ENCODE data around the gene MZT1. TPM values are rescaled to one million over a fixed set of nuclear protein-coding genes. Genes with fewer than 3 reads are reported as not detected.

MZT1 gene, protein sequence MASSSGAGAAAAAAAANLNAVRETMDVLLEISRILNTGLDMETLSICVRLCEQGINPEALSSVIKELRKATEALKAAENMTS
- total RNA-seq (1 to 10 TPM; 6.2 to 6.4 TPM), polyA plus RNA-seq (1 to 10 TPM; 5.0 to 6.3 (median 5.5) TPM), total RNA-seq (6.9 to 23.1 (median 10.8) reads per million in 6 experiments)

DNA sequence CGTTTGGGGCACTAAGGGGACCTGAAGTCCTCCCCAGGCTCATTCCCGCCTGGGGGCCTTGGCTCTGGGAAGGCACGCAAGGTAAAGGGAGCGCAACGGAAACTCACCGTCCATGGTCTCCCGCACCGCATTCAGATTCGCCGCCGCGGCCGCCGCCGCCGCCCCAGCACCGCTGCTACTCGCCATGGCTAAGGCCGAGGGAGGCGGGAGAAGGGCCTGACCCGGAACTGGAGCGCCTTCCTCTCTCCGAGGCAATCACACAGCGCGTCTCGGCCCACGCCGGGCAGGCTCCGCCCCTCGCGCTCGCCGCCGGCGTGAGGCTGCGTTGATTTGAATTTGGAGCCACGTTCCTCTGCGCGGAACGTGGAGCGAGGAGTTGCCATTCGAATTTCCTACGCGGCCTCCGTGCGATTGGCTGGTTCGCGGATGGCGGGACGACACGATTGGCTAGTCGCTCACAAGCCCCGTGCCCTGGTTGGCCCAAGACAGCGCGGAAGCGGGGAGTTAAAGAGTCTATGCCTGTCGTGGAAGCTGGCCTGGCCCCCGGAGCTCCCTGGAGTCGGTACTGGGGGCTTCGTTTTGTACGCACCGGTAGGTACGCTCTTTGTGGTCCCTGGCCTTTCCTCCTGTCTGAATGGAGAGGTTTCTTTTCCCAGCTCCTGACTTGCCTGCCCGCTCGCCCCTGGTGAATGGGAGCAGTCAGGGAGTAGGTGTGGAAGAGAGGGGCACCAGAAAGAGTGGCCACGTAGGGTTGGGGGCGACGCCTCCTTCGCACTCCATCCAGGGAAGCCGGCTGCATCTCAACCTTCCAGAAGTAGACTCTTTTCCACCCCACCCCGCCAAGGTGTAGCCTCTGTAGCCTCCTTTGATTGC is at the start of gene MZT1, which contains the start of gene BORA:
Gene MZT1 (minus strand): TSS at position 213 of the 873 bp plus-strand sequence. CDS start 27 bp downstream, at position 186.
Gene BORA (plus strand): TSS at position 507 of the 873 bp plus-strand sequence. CDS start 1,018 bp downstream, outside the sequence.
- DNase-seq (peak; percentile 86 to 97 (median 94)), ATAC-seq (peak; percentile 93)
- Mint-ChIP-seq H3K4me1 (peaks cover 22 to 53% (median 47%) of the 10 kb centered on the region in 4 donors), H3K27me3 (peaks cover 0 to 3% (median 0%) of the 10 kb centered on the region in 5 donors), H3K9me3 (no peaks in the 10 kb centered on the region), H3K36me3 (peaks cover 0 to 26% (median 12%) of the 10 kb centered on the region in 3 donors), H3K4me3 (peak within 1 kb of the TSS; percentile 89 to 97 (median 94)), H3K27ac (peak within 1 kb of the TSS; percentile 81 to 95 (median 92))
- POLR2A ChIA-PET, result interaction anchor here (1.5 kb wide), 1 partner anchor 54 kb away, joined by 3 read pairs; the partner anchor contains the start of genes DIS3 and PIBF1

DNA sequence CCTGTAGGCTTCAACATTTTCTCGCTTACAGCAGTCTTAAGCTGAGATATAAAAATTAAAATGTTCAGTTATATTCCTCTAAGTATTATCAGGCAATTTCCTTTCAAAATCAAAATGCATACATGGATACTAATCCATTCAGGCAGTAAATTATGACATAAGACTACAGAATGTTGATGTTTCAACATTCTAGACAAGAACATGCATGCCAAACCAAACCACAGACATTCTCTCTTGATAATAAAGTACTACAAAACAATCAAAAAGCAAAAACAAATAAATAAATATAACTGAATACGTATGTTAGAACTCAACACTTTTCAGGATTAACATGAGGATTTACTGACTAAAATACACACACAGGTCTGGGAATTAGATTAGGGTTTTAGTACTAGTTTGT is 46.6 kb upstream of the MZT1 start:
- POLR2A ChIA-PET, result no interaction called here
- Mint-ChIP-seq H3K36me3 (peaks cover 0 to 82% (median 47%) of the 10 kb centered on the region in 3 donors), H3K4me3 (no peak overlapping the region), H3K9me3 (no peaks in the 10 kb centered on the region), H3K27ac (no peak overlapping the region), H3K27me3 (no peaks in the 10 kb centered on the region), H3K4me1 (peaks cover 8 to 26% (median 22%) of the 10 kb centered on the region in 4 donors)
- ATAC-seq (no peak), DNase-seq (no peak)

DNA sequence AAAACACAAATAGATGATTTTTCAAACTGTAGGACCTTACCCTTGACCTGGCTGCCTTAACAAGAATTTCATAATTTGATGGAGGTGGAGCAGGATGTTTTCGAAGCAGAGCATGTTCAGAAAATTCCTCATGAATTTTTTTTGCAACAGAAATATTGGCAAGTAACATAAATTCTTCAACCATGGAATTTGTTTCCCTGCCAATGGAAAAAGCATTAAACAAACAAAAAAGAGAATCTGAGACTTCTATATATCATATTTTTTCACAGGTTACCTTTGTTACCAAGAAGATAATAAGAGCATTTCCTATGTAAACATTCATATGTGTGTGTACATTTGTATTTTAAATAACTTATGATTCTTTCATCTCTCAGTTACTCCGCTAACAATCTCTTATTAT is 36.0 kb upstream of the MZT1 start:
- Mint-ChIP-seq H3K9me3 (no peaks in the 10 kb centered on the region), H3K4me3 (no peak overlapping the region)
- POLR2A ChIA-PET, result no interaction called here

DNA sequence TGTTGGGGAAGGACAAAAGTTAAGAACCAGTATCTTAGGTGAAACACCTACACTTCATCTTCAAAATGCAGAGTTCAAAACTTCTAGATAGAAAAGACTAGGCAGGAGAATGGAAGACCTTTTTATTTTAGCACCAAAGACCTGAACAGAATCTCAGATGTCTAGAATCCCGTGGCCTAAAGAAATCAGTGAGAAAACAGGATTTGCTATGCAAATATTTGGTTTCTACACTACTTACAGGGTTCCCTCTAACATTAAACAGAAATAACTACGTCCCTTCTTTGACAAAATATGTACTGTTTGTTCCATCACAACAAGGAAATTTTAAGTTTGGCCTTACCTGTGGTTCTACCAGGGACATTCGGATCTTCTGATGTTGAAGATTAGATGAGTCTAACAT is 32.8 kb upstream of the MZT1 start:
- Mint-ChIP-seq H3K4me3 (no peak overlapping the region), H3K36me3 (peaks cover 5 to 91% (median 16%) of the 10 kb centered on the region in 3 donors), H3K9me3 (no peaks in the 10 kb centered on the region), H3K27ac (no peak overlapping the region), H3K4me1 (peaks cover 0 to 2% (median 0%) of the 10 kb centered on the region in 4 donors), H3K27me3 (no peaks in the 10 kb centered on the region)
- POLR2A ChIA-PET, result no interaction called here
- ATAC-seq (no peak), DNase-seq (no peak)

More for the DNA sequence above, 36.0 kb upstream of the MZT1 start:
- H3K4me1 Mint-ChIP-seq, result no peaks in the 10 kb centered on the region
- no peak for ATAC-seq
- H3K36me3 Mint-ChIP-seq, result peaks cover 5 to 94% (median 25%) of the 10 kb centered on the region in 3 donors
- DNase-seq, result no peak
- H3K27ac Mint-ChIP-seq, result peak overlapping the region in 3 of 10 donors; percentile 10 to 47 (median 19)
- no peaks in the 10 kb centered on the region for H3K27me3 Mint-ChIP-seq

DNA sequence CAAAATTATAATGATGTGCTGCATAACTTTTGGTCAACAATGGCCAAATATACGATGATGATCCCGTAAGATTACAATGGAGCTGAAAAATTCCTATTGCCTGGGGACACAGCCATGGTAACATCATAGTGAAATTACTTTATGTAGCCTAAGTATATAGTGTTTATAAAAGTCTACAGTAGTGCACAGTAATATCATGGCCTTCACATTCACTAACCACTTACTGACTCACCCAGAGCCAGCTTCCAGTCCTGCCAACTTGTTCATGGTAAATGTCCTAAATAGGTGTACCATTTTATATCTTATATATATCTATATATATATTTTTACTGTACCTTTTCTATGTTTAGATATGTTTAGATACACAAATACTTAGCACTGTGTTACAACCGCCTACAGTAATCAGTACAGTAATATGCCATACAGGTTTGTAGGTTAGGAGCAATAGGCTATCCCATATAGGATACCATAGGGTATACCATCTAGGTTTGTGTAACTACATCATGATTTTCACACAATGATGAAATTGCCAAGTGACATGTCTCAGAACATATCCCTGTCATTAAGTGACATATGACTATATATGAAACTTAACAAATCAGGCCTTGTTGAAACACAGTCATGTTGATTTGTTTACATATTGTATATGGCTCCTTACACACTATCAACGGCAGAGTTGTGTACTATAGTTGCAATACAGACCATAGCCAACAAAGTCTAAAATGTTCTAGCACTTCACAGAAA is 30.5 kb upstream of the MZT1 start:
- Mint-ChIP-seq H3K4me3 (no peak overlapping the region), H3K4me1 (peaks cover 0 to 2% (median under 1%) of the 10 kb centered on the region in 4 donors), H3K36me3 (peaks cover 5 to 89% (median 14%) of the 10 kb centered on the region in 3 donors), H3K9me3 (no peaks in the 10 kb centered on the region), H3K27me3 (no peaks in the 10 kb centered on the region), H3K27ac (peak overlapping the region in 1 of 10 donors; percentile 29)
- POLR2A ChIA-PET, result no interaction called here
- DNase-seq, result no peak
- no peak for ATAC-seq

DNA sequence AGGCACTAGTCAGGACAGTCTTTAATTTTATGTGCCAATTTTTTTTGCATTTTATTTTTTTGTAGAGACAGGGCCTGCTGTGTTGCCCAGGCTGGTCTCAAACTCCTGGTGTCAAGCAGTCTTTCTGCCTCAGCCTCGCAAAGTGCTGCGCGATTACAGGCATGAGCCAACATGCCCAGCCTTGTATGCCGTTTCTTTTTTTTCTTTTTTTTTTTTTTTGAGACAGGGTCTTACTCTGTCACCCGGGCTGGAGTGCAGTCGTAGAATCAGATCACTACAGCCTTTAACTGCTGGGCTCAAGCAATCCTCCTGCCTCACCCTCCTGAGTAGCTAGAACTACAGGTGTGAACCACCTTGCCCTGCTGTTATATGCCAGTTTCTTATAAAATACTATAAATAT is 26.7 kb upstream of the MZT1 start:
- POLR2A ChIA-PET, result no interaction called here
- peaks cover 2 to 23% (median 11%) of the 10 kb centered on the region in 4 donors for H3K4me1 Mint-ChIP-seq
- ATAC-seq (no peak), DNase-seq (no peak)
- peaks cover 0 to 14% (median 0%) of the 10 kb centered on the region in 9 donors for H3K9me3 Mint-ChIP-seq
- H3K27ac Mint-ChIP-seq, result no peak overlapping the region
- H3K4me3 Mint-ChIP-seq, result no peak overlapping the region
- peaks cover 13 to 90% (median 23%) of the 10 kb centered on the region in 3 donors for H3K36me3 Mint-ChIP-seq
- H3K27me3 Mint-ChIP-seq, result no peaks in the 10 kb centered on the region

DNA sequence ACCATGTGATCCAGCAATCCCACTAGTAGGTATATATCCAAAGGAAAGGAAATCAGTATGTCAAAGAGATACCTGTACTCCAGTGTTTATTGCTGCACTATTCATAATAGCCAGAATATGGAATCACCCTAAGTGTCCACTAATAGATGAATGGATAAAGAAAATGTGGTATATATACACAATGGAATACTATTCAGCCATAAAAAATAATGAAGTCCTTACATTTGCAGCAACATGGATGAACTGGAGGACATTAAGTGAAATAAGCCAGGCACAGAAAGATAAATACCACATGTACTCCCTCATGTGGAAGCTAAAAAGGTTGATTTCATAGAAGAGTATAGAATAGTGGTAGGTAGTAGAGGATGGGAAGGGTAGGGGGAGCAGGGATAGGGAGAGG is 23.8 kb upstream of the MZT1 start:
- ATAC-seq (no peak), DNase-seq (no peak)
- POLR2A ChIA-PET, result no interaction called here
- H3K4me3 Mint-ChIP-seq, result no peak overlapping the region
- peaks cover 0 to 14% (median 0%) of the 10 kb centered on the region in 9 donors for H3K9me3 Mint-ChIP-seq
- H3K27me3 Mint-ChIP-seq, result no peaks in the 10 kb centered on the region
- H3K36me3 Mint-ChIP-seq, result peaks cover 13 to 85% (median 27%) of the 10 kb centered on the region in 3 donors
- H3K27ac Mint-ChIP-seq, result peak overlapping the region in 1 of 10 donors; percentile 37
- peaks cover 2 to 29% (median 12%) of the 10 kb centered on the region in 4 donors for H3K4me1 Mint-ChIP-seq

DNA sequence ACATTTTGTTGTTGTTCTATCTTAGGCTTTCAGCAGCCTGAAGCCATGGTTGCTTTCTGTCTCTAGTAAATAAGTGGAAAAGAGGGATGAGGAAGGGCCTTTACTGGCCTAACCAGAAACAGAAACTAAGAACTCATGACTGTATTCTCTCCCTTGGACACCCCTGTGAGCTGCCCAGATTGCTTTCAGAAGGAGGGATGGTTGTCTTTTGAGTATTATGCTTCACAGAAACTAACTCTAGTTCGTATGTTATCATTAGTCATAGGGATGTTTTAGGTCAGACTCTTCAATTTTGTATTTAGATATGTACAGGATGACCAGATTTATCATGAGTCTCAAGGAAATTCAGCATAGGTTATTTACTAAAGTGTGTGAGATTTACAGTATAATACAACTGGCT is 17.8 kb upstream of the MZT1 start:
- DNase-seq, result no peak
- Mint-ChIP-seq H3K27me3 (no peaks in the 10 kb centered on the region), H3K9me3 (no peaks in the 10 kb centered on the region), H3K4me1 (peaks cover 0 to 25% (median 11%) of the 10 kb centered on the region in 4 donors), H3K36me3 (peaks cover 5 to 60% (median 16%) of the 10 kb centered on the region in 3 donors), H3K27ac (peak overlapping the region in 4 of 10 donors; percentile 20 to 78 (median 42)), H3K4me3 (no peak overlapping the region)
- POLR2A ChIA-PET, result no interaction called here
- no peak for ATAC-seq

DNA sequence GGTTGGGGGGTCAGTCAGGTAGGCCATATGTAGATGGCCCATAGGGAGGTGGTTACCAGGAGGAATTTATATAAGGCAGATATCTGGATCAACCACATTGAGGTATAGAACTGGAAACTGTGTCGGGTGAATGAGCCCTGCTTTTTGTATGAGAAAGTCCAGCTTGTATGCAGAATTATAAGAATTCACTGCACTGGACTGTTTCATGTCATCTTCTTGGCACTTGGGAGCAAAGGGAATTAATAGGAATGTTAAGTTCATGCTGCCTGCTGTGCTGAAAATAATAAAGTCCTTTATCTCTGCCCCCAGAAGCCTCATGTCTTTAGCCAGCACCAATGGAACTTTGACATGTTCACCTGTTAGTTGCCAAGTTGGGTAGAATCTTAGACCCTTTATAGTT is 12.6 kb upstream of the MZT1 start:
- POLR2A ChIA-PET, result no interaction called here
- peaks cover 0 to 58% (median 23%) of the 10 kb centered on the region in 3 donors for H3K36me3 Mint-ChIP-seq

DNA sequence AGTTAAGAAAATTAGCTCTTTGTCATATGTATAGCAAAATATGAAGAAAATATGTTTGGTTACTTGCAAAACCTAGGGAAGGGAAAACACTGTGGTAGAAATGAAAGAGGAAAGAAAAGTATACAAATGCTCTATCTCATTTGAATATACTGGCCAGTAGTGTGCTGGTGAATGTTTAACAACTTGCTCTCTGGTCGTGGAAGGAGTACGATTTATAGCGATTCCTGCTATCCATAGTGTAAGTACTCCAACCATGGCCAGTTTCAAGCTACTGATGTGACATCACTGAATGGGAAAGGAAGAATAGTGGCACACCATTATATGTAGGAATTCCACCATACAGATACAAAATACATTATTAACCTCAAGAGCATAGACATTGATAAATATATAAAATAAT is 9.6 kb upstream of the MZT1 start:
- Mint-ChIP-seq H3K9me3 (no peaks in the 10 kb centered on the region), H3K4me3 (no peak overlapping the region), H3K27ac (no peak overlapping the region), H3K36me3 (peaks cover 6 to 60% (median 29%) of the 10 kb centered on the region in 3 donors), H3K4me1 (peaks cover 0 to 12% (median 8%) of the 10 kb centered on the region in 4 donors), H3K27me3 (no peaks in the 10 kb centered on the region)
- DNase-seq (no peak), ATAC-seq (no peak)
- POLR2A ChIA-PET, result no interaction called here

More for the DNA sequence above, 12.6 kb upstream of the MZT1 start:
- peak overlapping the region in 2 of 10 donors; percentile 19 to 62 for H3K27ac Mint-ChIP-seq
- H3K4me3 Mint-ChIP-seq, result no peak overlapping the region
- DNase-seq (no peak), ATAC-seq (no peak)
- peaks cover 0 to 9% (median 7%) of the 10 kb centered on the region in 4 donors for H3K4me1 Mint-ChIP-seq
- H3K27me3 Mint-ChIP-seq, result no peaks in the 10 kb centered on the region
- no peaks in the 10 kb centered on the region for H3K9me3 Mint-ChIP-seq

DNA sequence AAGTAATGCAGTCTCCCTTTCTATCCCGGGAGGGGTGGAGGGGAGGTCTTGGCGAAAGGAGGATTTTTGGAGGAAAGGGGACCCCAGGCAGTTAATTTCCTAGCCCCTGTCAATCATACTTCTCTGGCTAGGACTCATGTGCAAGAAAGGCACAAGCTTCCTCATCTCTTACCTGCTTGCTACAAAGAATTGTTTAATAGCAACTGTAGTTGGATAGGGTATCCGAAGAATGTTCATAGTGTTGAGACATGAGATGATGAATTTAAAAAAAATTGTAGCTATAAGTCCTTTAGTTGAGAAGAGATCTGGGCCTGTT is 819 bp upstream of the MZT1 start:
- DNase-seq, result peak in 1 of 10 donors; percentile 1
- peaks cover 0 to 3% (median 0%) of the 10 kb centered on the region in 5 donors for H3K27me3 Mint-ChIP-seq
- H3K4me3 Mint-ChIP-seq, result peak overlapping the region; percentile 89 to 97 (median 94)
- peaks cover 17 to 49% (median 42%) of the 10 kb centered on the region in 4 donors for H3K4me1 Mint-ChIP-seq
- no peak for ATAC-seq
- no peaks in the 10 kb centered on the region for H3K9me3 Mint-ChIP-seq
- H3K27ac Mint-ChIP-seq, result peak overlapping the region; percentile 81 to 95 (median 92)
- POLR2A ChIA-PET, result interaction anchor here (1.5 kb wide), 1 partner anchor 53 kb away, joined by 3 read pairs; the partner anchor contains the start of genes DIS3 and PIBF1
- peaks cover 2 to 24% (median 15%) of the 10 kb centered on the region in 3 donors for H3K36me3 Mint-ChIP-seq

DNA sequence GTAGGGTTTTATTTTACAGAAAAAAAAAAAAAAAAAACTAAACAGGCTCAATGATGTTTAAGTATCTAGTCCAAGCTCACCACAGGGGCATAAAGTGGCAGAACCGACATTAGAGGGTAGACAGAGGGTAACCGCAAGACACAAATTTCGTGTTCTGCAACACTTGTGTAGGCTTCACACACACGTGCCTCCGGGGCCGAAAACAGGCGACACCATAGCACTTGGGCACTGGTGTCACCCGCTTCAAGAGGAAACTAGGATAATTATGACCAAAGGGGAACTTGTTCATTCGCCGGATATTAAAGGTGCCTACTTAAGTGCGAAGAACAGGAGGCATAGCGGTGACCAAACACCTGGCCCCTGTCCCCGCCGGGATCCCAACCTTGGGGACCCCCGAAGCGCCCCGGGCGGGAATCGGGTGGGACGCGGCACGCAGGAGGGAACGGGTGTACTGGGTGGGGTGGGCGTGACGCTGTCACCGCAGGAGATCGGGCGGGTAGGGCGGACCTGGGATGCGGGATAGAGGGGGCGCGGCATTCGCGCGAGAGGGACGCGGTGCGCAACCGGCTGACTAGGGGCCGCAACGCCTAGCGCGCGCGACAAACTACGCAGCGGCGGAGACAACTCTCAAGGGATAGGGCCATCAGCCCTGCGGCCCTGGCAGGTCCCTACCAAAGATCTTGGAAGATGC is 558 bp downstream of the MZT1 start:
- DNase-seq (peak in 6 of 10 donors; percentile 11 to 67 (median 29)), ATAC-seq (peak; percentile 24 to 27)
- Mint-ChIP-seq H3K4me1 (peaks cover 25 to 53% (median 53%) of the 10 kb centered on the region in 4 donors), H3K27ac (peak overlapping the region; percentile 78 to 95 (median 92)), H3K4me3 (peak overlapping the region; percentile 89 to 97 (median 94)), H3K9me3 (no peaks in the 10 kb centered on the region), H3K36me3 (peaks cover 0 to 28% (median 8%) of the 10 kb centered on the region in 3 donors), H3K27me3 (peaks cover 0 to 3% (median 0%) of the 10 kb centered on the region in 5 donors)
- POLR2A ChIA-PET, result interaction anchor here (0.6 kb wide), 1 partner anchor 1344 kb away, joined by 3 read pairs; no protein-coding TSS in a partner anchor

Data from naive thymus-derived CD8-positive, alpha-beta T cell (primary cell).